IMR-90 (cell line): ENCODE results near the gene MIA2. TPM values are rescaled to one million over a fixed set of nuclear protein-coding genes. Genes with fewer than 3 reads are reported as not detected.

Experiments used
- ATAC-seq: fragments of 200-7000 bp; cut with Tn5 transposase; 2 replicates; pipeline ENCODE4 v1.9.1; 2020; ENCODE audit warnings: low read depth, mild to moderate bottlenecking, moderate library complexity
- BruUV-seq: library from RNA; stranded (reverse); fragments of 400-500 nt; replicated peaks from 2 replicates; lab custom pipeline; 2021; lab: Mats Ljungman, UMichigan
- CTCF ChIA-PET: fragments of 300-600 bp; formaldehyde crosslinking; extraction: SDS; loops from one replicate; lab custom pipeline; 2021; ENCODE audit warnings: antibody characterized with exemption; lab: Yijun Ruan, JAX
- POLR2A ChIA-PET: fragments of 300-600 bp; sonication (Branson Sonifier 250); formaldehyde crosslinking; loops from one replicate; lab custom pipeline; 2022; ENCODE audit warnings: antibody characterized with exemption; ENCODE audit not compliant: unreplicated experiment; lab: Charles Lee
- DNase-seq: peaks from one replicate; pipeline ENCODE4 v3.0.0; 2013
- H2AFZ ChIP-seq: replicated peaks from 2 replicates; pipeline ENCODE3; 2013; ENCODE audit warnings: low read length, mild to moderate bottlenecking; ENCODE audit not compliant: poor library complexity
- H2AK5ac ChIP-seq: 2 replicates; pipeline ENCODE4 v1.6.1; 2013; ENCODE audit warnings: low read depth, low read length, inconsistent platforms
- H2AK9ac ChIP-seq: replicated peaks from 2 replicates; pipeline ENCODE3; 2013; ENCODE audit warnings: mild to moderate bottlenecking, low read depth, low read length, moderate library complexity; ENCODE audit not compliant: poor library complexity
- H2BK120ac ChIP-seq: 2 replicates; pipeline ENCODE4 v1.6.1; 2013; ENCODE audit warnings: low read depth, low read length, inconsistent platforms
- H2BK15ac ChIP-seq: 3 replicates; pipeline ENCODE4 v1.6.1; 2013; ENCODE audit warnings: low read depth, low read length, inconsistent platforms
- H2BK20ac ChIP-seq: 2 replicates; pipeline ENCODE4 v1.6.1; 2013; ENCODE audit warnings: low read depth, mild to moderate bottlenecking, inconsistent platforms, low read length, moderate library complexity
- H2BK5ac ChIP-seq: 2 replicates; pipeline ENCODE4 v1.6.1; 2013; ENCODE audit warnings: mild to moderate bottlenecking, low read depth, low read length, inconsistent platforms; ENCODE audit not compliant: poor library complexity, severe bottlenecking
- H3K14ac ChIP-seq: replicated peaks from 2 replicates; pipeline ENCODE4 v1.6.1; 2013; ENCODE audit warnings: low read depth, low read length, inconsistent platforms
- H3K18ac ChIP-seq: 2 replicates; pipeline ENCODE4 v1.6.1; 2013; ENCODE audit warnings: low read depth, low read length, control low read depth
- H3K23ac ChIP-seq: 2 replicates; pipeline ENCODE4 v1.6.1; 2013; ENCODE audit warnings: low read depth, low read length, inconsistent platforms
- H3K27ac ChIP-seq: 2 replicates; pipeline ENCODE4 v1.5.1; 2013; ENCODE audit warnings: mild to moderate bottlenecking, control low read depth, low read length; ENCODE audit not compliant: insufficient read depth
- H3K27me3 ChIP-seq: 2 replicates; pipeline ENCODE4 v1.6.1; 2013; ENCODE audit warnings: low read length; ENCODE audit not compliant: control insufficient read depth, insufficient read depth
- H3K36me3 ChIP-seq: 2 replicates; pipeline ENCODE4 v1.6.1; 2013; ENCODE audit warnings: low read length, mixed read lengths; ENCODE audit not compliant: control insufficient read depth, insufficient read depth
- H3K4ac ChIP-seq: 2 replicates; pipeline ENCODE4 v1.6.1; 2013; ENCODE audit warnings: low read depth, low read length, inconsistent platforms
- H3K4me1 ChIP-seq: 2 replicates; pipeline ENCODE4 v1.6.1; 2013; ENCODE audit warnings: low read length, mixed read lengths; ENCODE audit not compliant: control insufficient read depth, insufficient read depth
- H3K4me2 ChIP-seq: 2 replicates; pipeline ENCODE4 v1.6.1; 2013; ENCODE audit warnings: low read depth, mild to moderate bottlenecking, control low read depth, low read length, moderate library complexity
- H3K4me3 ChIP-seq: 2 replicates; pipeline ENCODE4 v1.5.1; 2013; ENCODE audit warnings: low read depth, mild to moderate bottlenecking, control low read depth, low read length, moderate library complexity; ENCODE audit not compliant: insufficient read depth
- H3K56ac ChIP-seq: 2 replicates; pipeline ENCODE4 v1.6.1; 2013; ENCODE audit warnings: low read length, inconsistent platforms; ENCODE audit not compliant: insufficient read depth; ENCODE audit errors: extremely low read depth
- H3K79me1 ChIP-seq, 2 experiments: 2 replicates each; pipeline ENCODE4 v1.6.1; 2013; ENCODE audit warnings: low read length in 2 of 2, inconsistent platforms in 1 of 2, low read depth in 1 of 2
- H3K9ac ChIP-seq: 2 replicates; pipeline ENCODE4 v1.6.1; 2013; ENCODE audit warnings: low read depth, low read length, control low read depth
- H3K9me1 ChIP-seq: 2 replicates; pipeline ENCODE4 v1.6.1; 2013; ENCODE audit warnings: low read length, inconsistent platforms; ENCODE audit not compliant: insufficient read depth
- H3K9me3 ChIP-seq: 2 replicates; pipeline ENCODE4 v1.6.1; 2013; ENCODE audit warnings: low read length; ENCODE audit not compliant: control insufficient read depth, insufficient read depth
- H4K20me1 ChIP-seq: 2 replicates; pipeline ENCODE4 v1.6.1; 2013; ENCODE audit warnings: low read length, inconsistent platforms; ENCODE audit not compliant: insufficient read depth
- H4K5ac ChIP-seq: 2 replicates; pipeline ENCODE4 v1.6.1; 2013; ENCODE audit warnings: mild to moderate bottlenecking, low read depth, low read length, control low read depth
- H4K8ac ChIP-seq, 2 experiments: 2 replicates each; pipeline ENCODE4 v1.6.1; 2013; ENCODE audit warnings: low read depth in 2 of 2, low read length in 2 of 2, control low read depth in 1 of 2, inconsistent platforms in 1 of 2
- H4K91ac ChIP-seq: 2 replicates; pipeline ENCODE4 v1.6.1; 2013; ENCODE audit warnings: low read depth, low read length, inconsistent platforms; ENCODE audit not compliant: insufficient read depth
- CHD1 ChIP-seq: IDR thresholded peaks from 2 replicates; pipeline ENCODE4 v1.6.1; 2012; ENCODE audit warnings: low read depth, low read length, improper control_type of control experiment
- CTCF ChIP-seq: conservative IDR thresholded peaks from 2 replicates; pipeline ENCODE4 v1.5.1; 2012; ENCODE audit warnings: mild to moderate bottlenecking, low read depth, low read length, improper control_type of control experiment
- ELK1 ChIP-seq: fragments of 150-350 bp; IDR thresholded peaks from 2 replicates; pipeline ENCODE4 v1.6.1; 2016; ENCODE audit warnings: low read depth, mild to moderate bottlenecking, low read length, moderate library complexity, borderline replicate concordance
- FOS ChIP-seq: fragments of 150-350 bp; IDR thresholded peaks from 2 replicates; pipeline ENCODE4 v1.6.1; 2016; ENCODE audit warnings: low read depth, low read length
- MAFK ChIP-seq: IDR thresholded peaks from 2 replicates; pipeline ENCODE4 v1.6.1; 2012; ENCODE audit warnings: low read depth, low read length, improper control_type of control experiment
- MAZ ChIP-seq: IDR thresholded peaks from 2 replicates; pipeline ENCODE4 v1.6.1; 2012; ENCODE audit warnings: low read depth, mild to moderate bottlenecking, low read length, improper control_type of control experiment, moderate library complexity, borderline replicate concordance
- MXI1 ChIP-seq: IDR thresholded peaks from 2 replicates; pipeline ENCODE4 v1.6.1; 2012; ENCODE audit warnings: low read depth, mild to moderate bottlenecking, low read length, moderate library complexity, borderline replicate concordance
- NFE2L2 ChIP-seq: fragments of 150-350 bp; IDR thresholded peaks from 2 replicates; pipeline ENCODE4 v1.6.1; 2016; ENCODE audit warnings: low read depth, mild to moderate bottlenecking, low read length
- POLR2A ChIP-seq: IDR thresholded peaks from 2 replicates; pipeline ENCODE4 v1.6.1; 2012; ENCODE audit warnings: mild to moderate bottlenecking, low read depth, low read length
- RAD21 ChIP-seq: IDR thresholded peaks from 2 replicates; pipeline ENCODE4 v1.6.1; 2012; ENCODE audit warnings: low read length, improper control_type of control experiment
- RCOR1 ChIP-seq: IDR thresholded peaks from 2 replicates; pipeline ENCODE4 v1.6.1; 2012; ENCODE audit warnings: mild to moderate bottlenecking, low read length, improper control_type of control experiment; ENCODE audit not compliant: insufficient replicate concordance
- RFX5 ChIP-seq: IDR thresholded peaks from 2 replicates; pipeline ENCODE4 v1.8.0; 2012; ENCODE audit warnings: low read depth, mild to moderate bottlenecking, low read length, moderate library complexity
- USF2 ChIP-seq: fragments of 150-350 bp; IDR thresholded peaks from 2 replicates; pipeline ENCODE4 v1.6.1; 2017; ENCODE audit warnings: mild to moderate bottlenecking, antibody characterized with exemption, low read length, low read depth
- WGBS, 2 experiments: methylation state at CpG; one replicate each; pipeline versions ENCODE4 v1.1.5 to v1.1.7; 2013; ENCODE audit warnings: missing lambda C conversion rate in 2 of 2; ENCODE audit not compliant: insufficient read length in 1 of 2; ENCODE audit errors: extremely low coverage in 2 of 2; 5-methylcytosine and 5-hydroxymethylcytosine counted together
- dilution Hi-C: fragments of 300-500 bp; cut with HindIII; formaldehyde crosslinking; loops from one replicate; pipeline ENCODE4 v1.14.3; 2018; ENCODE audit warnings: low sequenced_read_pairs; ENCODE audit not compliant: unreplicated experiment
- in situ Hi-C: fragments of 300-500 bp; cut with MboI; formaldehyde crosslinking; loops from 3 replicates; pipeline ENCODE4 v1.14.3; 2019; ENCODE audit warnings: low sequenced_read_pairs, inconsistent platforms, mixed read lengths
- intact Hi-C: fragments of 100-400 bp; cut with micrococcal nuclease; formaldehyde crosslinking; loops from 2 replicates; pipeline ENCODE4 v1.10.0; 2022
- polyA plus RNA-seq, 3 experiments: library from polyadenylated mRNA; depleted of rRNA; stranded (reverse); fragments of >200 nt; gene quantifications; 2 replicates each; pipeline ENCODE4 v1.2.3, GENCODE V29; 2012; ENCODE audit warnings: low replicate concordance in 1 of 3
- total RNA-seq: library from RNA; depleted of rRNA; stranded (reverse); fragments of >200 nt; gene quantifications from 2 replicates; pipeline ENCODE4 v1.2.3, GENCODE V29; 2012

MIA2 gene
- total and polyA plus RNA-seq, 2 of the 4 experiments (the other 2 are of a cell fraction) = 3.9 to 6.8 TPM

GRCh38 chr14:39383026-39383660 is 149.4 kb downstream of the MIA2 start:
- ChIA-PET CTCF (no interaction called here), POLR2A (no interaction called here)
- TF ChIP-seq RFX5 (no peak), CHD1 (no peak), CTCF (no peak), USF2 (no peak), RCOR1 (no peak), NFE2L2 (no peak), MAFK (no peak), FOS (no peak), RAD21 (no peak), ELK1 (no peak), MAZ (no peak), MXI1 (no peak), POLR2A (no peak)
- Histone ChIP-seq H3K4me1 (no peaks in the 10 kb centered on the region), H2AK5ac (no peak overlapping the region), H4K20me1 (no peaks in the 10 kb centered on the region), H2AK9ac (no peak overlapping the region), H3K36me3 (no peaks in the 10 kb centered on the region), H2BK15ac (no peak overlapping the region), H3K23ac (no peak overlapping the region), H3K14ac (no peak overlapping the region), H2BK20ac (no peak overlapping the region), H3K9ac (no peak overlapping the region), H3K9me1 (no peaks in the 10 kb centered on the region), H2BK120ac (no peak overlapping the region), H3K27ac (no peak overlapping the region), H3K4me3 (no peak overlapping the region), H3K4ac (no peak overlapping the region), H3K27me3 (no peaks in the 10 kb centered on the region), H4K91ac (no peak overlapping the region), H3K79me1 (no peaks in the 10 kb centered on the region), H4K8ac (no peak overlapping the region), H4K5ac (no peak overlapping the region), H3K4me2 (no peak overlapping the region), H3K9me3 (no peaks in the 10 kb centered on the region), H3K56ac (no peak overlapping the region), H3K18ac (no peak overlapping the region), H2AFZ (no peak overlapping the region), H2BK5ac (no peak overlapping the region)
- intact Hi-C loops (no loop called here), in situ Hi-C loops (no loop called here), dilution Hi-C loops (no loop called here)
- ATAC-seq (no peak), DNase-seq (no peak)
- WGBS, 2 experiments = no CpG with 5 or more reads among the region's 1 CpG
- BruUV-seq = no TSS peak
